HUDEP-2 (cell line): ENCODE results near the gene RRP8.
A peak's percentile ranks its signal among the peaks of the same experiment; 100 is the strongest.

Experiments used
- DNase-seq, 76 experiments: peaks; one replicate each; lab custom pipeline; 2025; ENCODE audit not compliant: unreplicated experiment in 76 of 76; lab: John Stamatoyannopoulos, UW

The RRP8 gene

GRCh38 chr11:6603287-6604080 is at the start of gene RRP8, which contains the start of gene ILK:
Gene RRP8 (minus strand): TSS chr11:6603616. CDS start chr11:6603502, 114 bp downstream.
Gene ILK (plus strand): TSS chr11:6603774. CDS start chr11:6604272, 498 bp downstream.
- peak in 74 of 76 experiments; percentile 29 to 90 (median 77) for DNase-seq

GRCh38 chr11:6653097-6653496 is 49.7 kb upstream of the RRP8 start:
- DNase-seq, result no peak

- DNase-seq, result no peak
Observed at GRCh38 chr11:6652182-6652581, 48.8 kb upstream of the RRP8 start.

- DNase-seq, result peak in 1 of 76 experiments; percentile 5
Observed at GRCh38 chr11:6650980-6651379, 47.6 kb upstream of the RRP8 start.

- DNase-seq, result no peak
Observed at GRCh38 chr11:6650104-6650503, 46.7 kb upstream of the RRP8 start.

GRCh38 chr11:6648501-6648900 is 45.1 kb upstream of the RRP8 start:
- no peak for DNase-seq

GRCh38 chr11:6647836-6648235 is 44.4 kb upstream of the RRP8 start:
- DNase-seq, result no peak

- DNase-seq, result no peak
Observed at GRCh38 chr11:6646918-6647679, 43.7 kb upstream of the RRP8 start.

GRCh38 chr11:6646576-6646917 is 43.1 kb upstream of the RRP8 start:
- DNase-seq, result no peak

- DNase-seq, result no peak
Observed at GRCh38 chr11:6646071-6646470, 42.7 kb upstream of the RRP8 start.

GRCh38 chr11:6642957-6643356 is 39.5 kb upstream of the RRP8 start:
- DNase-seq, result no peak

GRCh38 chr11:6640985-6641701 is 37.7 kb upstream of the RRP8 start:
- no peak for DNase-seq

- DNase-seq, result no peak
Observed at GRCh38 chr11:6640036-6640984, 36.9 kb upstream of the RRP8 start.

- peak in 3 of 76 experiments; percentile 3 to 6 (median 4) for DNase-seq
Observed at GRCh38 chr11:6638429-6638828, 35.0 kb upstream of the RRP8 start.

- DNase-seq, result no peak
Observed at GRCh38 chr11:6637871-6638270, 34.5 kb upstream of the RRP8 start.

- DNase-seq, result no peak
Observed at GRCh38 chr11:6636480-6636879, 33.1 kb upstream of the RRP8 start.

- DNase-seq, result no peak
Observed at GRCh38 chr11:6635082-6635932, 31.9 kb upstream of the RRP8 start.

GRCh38 chr11:6634534-6634933 is 31.1 kb upstream of the RRP8 start:
- no peak for DNase-seq
